ENCODE results near the gene CYTH2. TPM values are rescaled to one million over a fixed set of nuclear protein-coding genes. Genes with fewer than 3 reads are reported as not detected.
A peak's percentile ranks its signal among the peaks of the same experiment; 100 is the strongest.

Gene CYTH2
- total and polyA plus RNA-seq, 2 of the 8 experiments (the other 6 are each of a cell fraction or from before 2014, with no cell fraction given): 43.7 to 71.4 TPM

DNA sequence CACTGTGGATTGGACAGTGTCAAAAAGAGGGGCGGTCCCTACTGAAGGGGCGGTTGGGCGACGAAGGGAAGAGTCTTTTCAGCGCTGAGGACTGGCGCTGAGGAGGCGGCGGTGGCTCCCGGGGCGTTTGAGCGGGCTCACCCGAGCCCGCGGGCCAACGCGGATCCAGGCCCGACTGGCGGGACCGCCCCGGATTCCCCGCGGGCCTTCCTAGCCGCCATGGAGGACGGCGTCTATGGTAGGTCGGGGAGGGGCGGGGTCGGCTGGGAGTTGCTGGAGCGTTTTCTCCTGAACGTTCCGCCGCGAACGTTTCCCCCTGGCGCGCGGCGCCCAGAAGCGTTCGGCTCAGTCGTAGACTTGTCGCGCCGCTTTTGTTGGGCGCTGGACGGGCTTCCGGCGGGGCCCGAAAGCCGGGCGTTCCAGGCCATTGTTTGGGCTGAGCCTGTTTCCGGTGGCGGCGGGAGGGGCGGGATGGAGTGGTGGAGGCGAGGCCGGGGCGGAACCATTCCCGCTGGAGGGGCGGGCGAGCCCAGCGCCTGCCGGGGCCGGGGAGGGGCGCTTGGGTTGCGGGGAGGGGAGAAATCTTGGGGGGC is at the start of gene CYTH2 (continued):
- TF ChIP-seq, protein P1, sequence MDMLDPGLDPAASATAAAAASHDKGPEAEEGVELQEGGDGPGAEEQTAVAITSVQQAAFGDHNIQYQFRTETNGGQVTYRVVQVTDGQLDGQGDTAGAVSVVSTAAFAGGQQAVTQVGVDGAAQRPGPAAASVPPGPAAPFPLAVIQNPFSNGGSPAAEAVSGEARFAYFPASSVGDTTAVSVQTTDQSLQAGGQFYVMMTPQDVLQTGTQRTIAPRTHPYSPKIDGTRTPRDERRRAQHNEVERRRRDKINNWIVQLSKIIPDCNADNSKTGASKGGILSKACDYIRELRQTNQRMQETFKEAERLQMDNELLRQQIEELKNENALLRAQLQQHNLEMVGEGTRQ (IDR thresholded peaks at IDR 0.05; ENCODE audit: low read length): no peak
- TF ChIP-seq BRCA1 (IDR thresholded peaks at IDR 0.05; ENCODE audit: low read depth, low read length) (no peak), CBX5 (IDR thresholded peaks at IDR 0.05; ENCODE audit: low read depth, low read length) (no peak), ATF2 (IDR thresholded peaks at IDR 0.05; ENCODE audit: low read length) (peak; percentile 68; the same call in 1 of the 2 replicates), TAF7 (optimal IDR thresholded peaks at IDR 0.05; ENCODE audit: borderline replicate concordance, low read depth, low read length) (peak; percentile 91), KDM1A (IDR thresholded peaks at IDR 0.05; ENCODE audit: borderline replicate concordance, low read length) (no peak), POLR2AphosphoS5 (IDR thresholded peaks at IDR 0.05; ENCODE audit: low read depth, low read length) (peak; percentile 71), PHF8 (conservative IDR thresholded peaks at IDR 0.05; ENCODE audit: low read depth, low read length) (peak; percentile 98), ASH2L (IDR thresholded peaks at IDR 0.05; ENCODE audit: low read length) (peak; percentile 68), POLR2A (IDR thresholded peaks at IDR 0.05; ENCODE audit: control extremely low read depth in 1 of 2, low read depth in 2 of 2, low read length in 2 of 2) (peak; percentile 90 to 97), GABPA (IDR thresholded peaks at IDR 0.05; ENCODE audit: borderline replicate concordance, insufficient read depth, low read length) (peak; percentile 89), CREB1 (IDR thresholded peaks at IDR 0.05) (no peak), YY1 (IDR thresholded peaks at IDR 0.05; ENCODE audit: low read depth, low read length) (peak; percentile 38; the same call in 1 of the 2 replicates), TCF12 (IDR thresholded peaks at IDR 0.05; ENCODE audit: low read depth, low read length) (no peak), TAF1 (IDR thresholded peaks at IDR 0.05; ENCODE audit: low read depth, low read length) (peak; percentile 94), RAD21 (IDR thresholded peaks at IDR 0.05 in 1 of 2, conservative IDR thresholded peaks at IDR 0.05 in 1 of 2; ENCODE audit: low read depth in 2 of 2, low read length in 2 of 2) (no peak), EP300 (IDR thresholded peaks at IDR 0.05; ENCODE audit: borderline replicate concordance in 1 of 2, low read depth in 2 of 2, low read length in 2 of 2) (peak in 1 of 2 experiments; percentile 80; a peak in 2 of 3 replicates), SAP30 (IDR thresholded peaks at IDR 0.05; ENCODE audit: insufficient read depth, insufficient replicate concordance, low read length) (no peak), RXRA (IDR thresholded peaks at IDR 0.05; ENCODE audit: insufficient read depth, low read depth, low read length) (no peak), RBBP5 (IDR thresholded peaks at IDR 0.05; ENCODE audit: borderline replicate concordance, low read depth, low read length) (peak; percentile 46; the same call in 1 of the 2 replicates), SP4 (IDR thresholded peaks at IDR 0.05; ENCODE audit: low read length) (peak; percentile 48; the same call in 1 of the 2 replicates)
- TF ChIP-seq, protein P2, sequence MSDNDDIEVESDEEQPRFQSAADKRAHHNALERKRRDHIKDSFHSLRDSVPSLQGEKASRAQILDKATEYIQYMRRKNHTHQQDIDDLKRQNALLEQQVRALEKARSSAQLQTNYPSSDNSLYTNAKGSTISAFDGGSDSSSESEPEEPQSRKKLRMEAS (IDR thresholded peaks at IDR 0.05): no peak; the same call in 1 of the 2 replicates
